ENCODE results near the gene MGP.

DNA sequence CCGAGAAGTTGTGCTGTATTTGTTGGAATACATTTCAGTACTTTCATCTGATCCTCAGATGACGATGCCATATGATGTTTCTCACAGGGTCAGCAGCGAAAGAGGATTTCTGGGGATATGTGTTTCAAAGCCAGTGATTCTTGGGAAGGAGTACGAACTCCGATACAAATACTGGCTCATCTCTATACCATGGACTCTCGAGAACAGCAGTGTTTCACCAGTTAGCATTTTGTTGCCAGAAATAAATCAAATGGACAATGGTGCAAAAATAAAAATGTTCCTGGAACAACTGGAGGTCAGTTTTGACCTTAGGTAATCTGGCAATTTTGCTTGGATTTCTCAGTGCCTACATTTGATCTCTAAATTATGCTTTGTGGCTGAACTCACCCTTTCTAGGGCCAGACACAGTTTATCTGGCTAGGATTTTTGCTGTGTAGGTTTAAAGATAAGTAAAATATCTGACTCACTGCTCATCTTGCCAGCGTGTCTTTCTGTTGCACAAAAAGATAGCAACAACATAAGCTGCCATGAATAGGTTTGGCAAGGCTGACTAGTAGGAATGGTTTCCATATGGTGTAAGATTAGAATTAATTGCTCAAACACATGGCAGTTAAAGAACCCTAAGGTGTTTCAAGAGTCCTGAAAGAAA is 11.0 kb upstream of the MGP start:
- TF ChIP-seq, protein P1, sequence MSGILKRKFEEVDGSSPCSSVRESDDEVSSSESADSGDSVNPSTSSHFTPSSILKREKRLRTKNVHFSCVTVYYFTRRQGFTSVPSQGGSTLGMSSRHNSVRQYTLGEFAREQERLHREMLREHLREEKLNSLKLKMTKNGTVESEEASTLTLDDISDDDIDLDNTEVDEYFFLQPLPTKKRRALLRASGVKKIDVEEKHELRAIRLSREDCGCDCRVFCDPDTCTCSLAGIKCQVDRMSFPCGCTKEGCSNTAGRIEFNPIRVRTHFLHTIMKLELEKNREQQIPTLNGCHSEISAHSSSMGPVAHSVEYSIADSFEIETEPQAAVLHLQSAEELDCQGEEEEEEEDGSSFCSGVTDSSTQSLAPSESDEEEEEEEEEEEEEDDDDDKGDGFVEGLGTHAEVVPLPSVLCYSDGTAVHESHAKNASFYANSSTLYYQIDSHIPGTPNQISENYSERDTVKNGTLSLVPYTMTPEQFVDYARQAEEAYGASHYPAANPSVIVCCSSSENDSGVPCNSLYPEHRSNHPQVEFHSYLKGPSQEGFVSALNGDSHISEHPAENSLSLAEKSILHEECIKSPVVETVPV (CRISPR knock-in tag; IDR thresholded peaks at IDR 0.05) = no peak
- TF ChIP-seq, protein P2, sequence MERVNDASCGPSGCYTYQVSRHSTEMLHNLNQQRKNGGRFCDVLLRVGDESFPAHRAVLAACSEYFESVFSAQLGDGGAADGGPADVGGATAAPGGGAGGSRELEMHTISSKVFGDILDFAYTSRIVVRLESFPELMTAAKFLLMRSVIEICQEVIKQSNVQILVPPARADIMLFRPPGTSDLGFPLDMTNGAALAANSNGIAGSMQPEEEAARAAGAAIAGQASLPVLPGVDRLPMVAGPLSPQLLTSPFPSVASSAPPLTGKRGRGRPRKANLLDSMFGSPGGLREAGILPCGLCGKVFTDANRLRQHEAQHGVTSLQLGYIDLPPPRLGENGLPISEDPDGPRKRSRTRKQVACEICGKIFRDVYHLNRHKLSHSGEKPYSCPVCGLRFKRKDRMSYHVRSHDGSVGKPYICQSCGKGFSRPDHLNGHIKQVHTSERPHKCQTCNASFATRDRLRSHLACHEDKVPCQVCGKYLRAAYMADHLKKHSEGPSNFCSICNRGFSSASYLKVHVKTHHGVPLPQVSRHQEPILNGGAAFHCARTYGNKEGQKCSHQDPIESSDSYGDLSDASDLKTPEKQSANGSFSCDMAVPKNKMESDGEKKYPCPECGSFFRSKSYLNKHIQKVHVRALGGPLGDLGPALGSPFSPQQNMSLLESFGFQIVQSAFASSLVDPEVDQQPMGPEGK (CRISPR knock-in tag; IDR thresholded peaks at IDR 0.05; ENCODE audit: borderline replicate concordance) = no peak

Data from SK-N-SH treated with all-trans-retinoic acid at 6 μM for 48 hours (cell line).